SK-N-SH (cell line): ENCODE data around the gene ADGRF4. TPM values are rescaled to one million over a fixed set of nuclear protein-coding genes. Genes with fewer than 3 reads are reported as not detected.

Experiments used
- CTCF ChIA-PET: fragments of 300-600, 350-600 bp; formaldehyde crosslinking; extraction: SDS; loops from one replicate; lab custom pipeline; 2021; lab: Yijun Ruan, JAX
- POLR2A ChIA-PET: fragments of 350-600 bp; sonication (Branson Sonifier 250); formaldehyde crosslinking; extraction: SDS; loops from one replicate; lab custom pipeline; 2020; ENCODE audit warnings: antibody characterized with exemption, inconsistent platforms; lab: Yijun Ruan, JAX
- DNase-seq: peaks from one replicate; pipeline ENCODE4 v3.0.0; 2012
- H2AFZ ChIP-seq: fragments of 200-600 bp; sonication (generic); 2 replicates; pipeline ENCODE4 v1.8.1; 2016; ENCODE audit warnings: antibody characterized with exemption, mild to moderate bottlenecking, low read depth
- H3F3A ChIP-seq: fragments of 200-600 bp; sonication (generic); replicated peaks from 2 replicates; pipeline ENCODE3; 2016; ENCODE audit warnings: antibody characterized with exemption, mild to moderate bottlenecking; ENCODE audit not compliant: insufficient read depth
- H3K27ac ChIP-seq, 2 experiments: fragments of 200-500 bp in 1 of 2; fragments of 200-600 bp in 1 of 2; sonication (Bioruptor generic) in 1 of 2; sonication (generic), shearing (Covaris generic) in 1 of 2; 2 replicates each; pipeline versions ENCODE4 v1.5.1 to v1.6.1; 2014 to 2016; ENCODE audit warnings: low read depth in 2 of 2, inconsistent platforms in 1 of 2, low read length in 1 of 2, mild to moderate bottlenecking in 1 of 2, mixed read lengths in 1 of 2
- H3K27me3 ChIP-seq: fragments of 200-600 bp; sonication (generic), shearing (Covaris generic); 2 replicates; pipeline ENCODE4 v1.6.1; 2016; ENCODE audit warnings: mixed run types; ENCODE audit not compliant: insufficient read depth
- H3K36me3 ChIP-seq, 2 experiments: fragments of 200-500 bp in 1 of 2; fragments of 200-600 bp in 1 of 2; sonication (Bioruptor generic) in 1 of 2; sonication (generic) in 1 of 2; replicated peaks in 1 of 2; 2 replicates each; pipeline versions ENCODE3 to v1.5.1; 2014 to 2016; ENCODE audit warnings: low read length in 1 of 2, mild to moderate bottlenecking in 1 of 2; ENCODE audit not compliant: insufficient read depth in 2 of 2, control insufficient read depth in 1 of 2
- H3K4me1 ChIP-seq, 2 experiments: fragments of 200-500 bp in 1 of 2; fragments of 200-600 bp in 1 of 2; sonication (Bioruptor generic) in 1 of 2; sonication (generic), shearing (Covaris generic) in 1 of 2; 2 replicates each; pipeline versions ENCODE4 v1.5.1 to v1.6.1; 2014 to 2016; ENCODE audit warnings: low read depth in 1 of 2, low read length in 1 of 2, mixed run types in 1 of 2; ENCODE audit not compliant: insufficient read depth in 2 of 2, control insufficient read depth in 1 of 2
- H3K4me2 ChIP-seq: fragments of 200-600 bp; sonication (generic), shearing (Covaris generic); 2 replicates; pipeline ENCODE4 v1.6.1; 2017; ENCODE audit warnings: mixed run types
- H3K4me3 ChIP-seq, 2 experiments: fragments of 200-500 bp in 1 of 2; fragments of 200-600 bp in 1 of 2; sonication (Bioruptor generic) in 1 of 2; sonication (generic), shearing (Covaris generic) in 1 of 2; 2 replicates each; pipeline versions ENCODE4 v1.5.1 to v1.8.1; 2014 to 2016; ENCODE audit warnings: low read depth in 2 of 2, inconsistent platforms in 1 of 2, low read length in 1 of 2, mild to moderate bottlenecking in 1 of 2, mixed read lengths in 1 of 2, moderate library complexity in 1 of 2
- H3K79me2 ChIP-seq: fragments of 200-600 bp; sonication (generic); 2 replicates; pipeline ENCODE4 v1.8.1; 2017; ENCODE audit warnings: mild to moderate bottlenecking; ENCODE audit not compliant: insufficient read depth
- H3K9ac ChIP-seq: fragments of 200-600 bp; sonication (generic); 2 replicates; pipeline ENCODE4 v1.6.1; 2017; ENCODE audit warnings: mixed run types
- H3K9me2 ChIP-seq: fragments of 200-600 bp; sonication (generic); 2 replicates; pipeline ENCODE4 v1.6.1; 2017; ENCODE audit warnings: mixed run types
- H3K9me3 ChIP-seq: fragments of 200-600 bp; sonication (generic); 2 replicates; pipeline ENCODE4 v1.6.1; 2017; ENCODE audit warnings: mixed run types, mild to moderate bottlenecking, moderate library complexity
- H4K20me1 ChIP-seq: fragments of 200-600 bp; sonication (generic); 2 replicates; pipeline ENCODE4 v1.6.1; 2017; ENCODE audit warnings: mild to moderate bottlenecking, mixed run types; ENCODE audit not compliant: insufficient read depth
- ELF1 ChIP-seq: IDR thresholded peaks from 2 replicates; pipeline ENCODE4 v1.4.0; 2012
- NRF1 ChIP-seq: IDR thresholded peaks from 2 replicates; pipeline ENCODE4 v1.6.1; 2012; ENCODE audit warnings: low read depth, mild to moderate bottlenecking, low read length
- REST ChIP-seq: IDR thresholded peaks from 2 replicates; pipeline ENCODE4 v1.6.1; 2012; ENCODE audit warnings: mild to moderate bottlenecking, low read depth, low read length, moderate library complexity
- SIN3A ChIP-seq: IDR thresholded peaks from 2 replicates; pipeline ENCODE4 v1.6.1; 2012; ENCODE audit warnings: low read depth, mild to moderate bottlenecking, low read length, moderate library complexity, borderline replicate concordance
- USF1 ChIP-seq: IDR thresholded peaks from 2 replicates; pipeline ENCODE4 v1.4.0; 2012; ENCODE audit warnings: low read depth, borderline replicate concordance
- WGBS: methylation state at CpG from one replicate; pipeline ENCODE4 v1.1.6; 2017; ENCODE audit warnings: low lambda C conversion rate; 5-methylcytosine and 5-hydroxymethylcytosine counted together
- polyA plus RNA-seq, 3 experiments: library from polyadenylated mRNA; depleted of rRNA; stranded (reverse); fragments of >200 nt; gene quantifications; 2 replicates each; pipeline ENCODE4 v1.2.3, GENCODE V29; 2012

ADGRF4 gene
- polyA plus RNA-seq, 1 of the 3 experiments (the other 2 are of a cell fraction), result not detected

GRCh38 chr6:47722194-47722593 is 23.8 kb downstream of the ADGRF4 start:
- H4K20me1 ChIP-seq, result no peaks in the 10 kb centered on the region

GRCh38 chr6:47724300-47724699 is 25.9 kb downstream of the ADGRF4 start:
- H2AFZ ChIP-seq, result no peak overlapping the region
- peaks cover 6% of the 10 kb centered on the region; the same call in 1 of the 2 replicates for H3K27me3 ChIP-seq
- no peak for TF ChIP-seq SIN3A
- no peak for TF ChIP-seq NRF1
- H3K9me3 ChIP-seq, result no peaks in the 10 kb centered on the region
- no peak overlapping the region for H3K9ac ChIP-seq
- no peaks in the 10 kb centered on the region for H3K4me1 ChIP-seq
- H3K79me2 ChIP-seq, result no peaks in the 10 kb centered on the region
- DNase-seq, result no peak
- CTCF ChIA-PET, result interaction anchor here (1.4 kb wide), 1 partner anchor 10 kb away, joined by 6 read pairs; no protein-coding TSS in a partner anchor
- no peaks in the 10 kb centered on the region for H3F3A ChIP-seq
- no peaks in the 10 kb centered on the region for H4K20me1 ChIP-seq
- H3K4me2 ChIP-seq, result no peak overlapping the region
- no peaks in the 10 kb centered on the region for H3K9me2 ChIP-seq
- H3K36me3 ChIP-seq, result no peaks in the 10 kb centered on the region
- WGBS, result 6% methylated on average over 2 of the region's 2 CpGs
- no peak overlapping the region for H3K27ac ChIP-seq
- H3K4me3 ChIP-seq, result no peak overlapping the region
- POLR2A ChIA-PET, result no interaction called here

More at GRCh38 chr6:47722194-47722593, 23.8 kb downstream of the ADGRF4 start:
- TF ChIP-seq ELF1 (no peak), USF1 (no peak)
- TF ChIP-seq, all 33 proteins: peak for 0
- Histone ChIP-seq H3K79me2 (no peaks in the 10 kb centered on the region), H3K27ac (no peak overlapping the region), H3K27me3 (peaks cover 6% of the 10 kb centered on the region; the same call in 1 of the 2 replicates), H3K4me3 (no peak overlapping the region), H3K9ac (no peak overlapping the region), H3K36me3 (no peaks in the 10 kb centered on the region), H3K9me2 (no peaks in the 10 kb centered on the region), H2AFZ (no peak overlapping the region), H3K9me3 (no peaks in the 10 kb centered on the region), H3K4me1 (no peaks in the 10 kb centered on the region), H3F3A (no peaks in the 10 kb centered on the region), H3K4me2 (no peak overlapping the region)
- no peak for DNase-seq
- CTCF ChIA-PET, result no interaction called here
- 4% methylated on average over 3 of the region's 3 CpGs for WGBS
- POLR2A ChIA-PET, result no interaction called here

GRCh38 chr6:47727391-47727790 is 29.0 kb downstream of the ADGRF4 start:
- WGBS, result 0% methylated on average over 2 of the region's 2 CpGs
- Histone ChIP-seq H3K27ac (no peak overlapping the region), H2AFZ (no peak overlapping the region), H3F3A (peaks cover 3% of the 10 kb centered on the region), H3K4me2 (no peak overlapping the region), H3K9me3 (no peaks in the 10 kb centered on the region), H3K4me1 (no peaks in the 10 kb centered on the region), H3K27me3 (no peaks in the 10 kb centered on the region; the same call in 1 of the 2 replicates), H4K20me1 (no peaks in the 10 kb centered on the region), H3K79me2 (no peaks in the 10 kb centered on the region), H3K4me3 (no peak overlapping the region), H3K9ac (no peak overlapping the region), H3K9me2 (no peaks in the 10 kb centered on the region), H3K36me3 (no peaks in the 10 kb centered on the region)
- TF ChIP-seq REST, result no peak
- DNase-seq, result no peak
- ChIA-PET POLR2A (no interaction called here), CTCF (interaction anchor here (1.0 to 1.1 kb wide), 2 partner anchors 8 to 96 kb away, joined by 3 read pairs; no protein-coding TSS in a partner anchor)
